CD4-positive, CD25-positive, alpha-beta regulatory T cell (primary cell): ENCODE results near the gene NEURL1B. TPM values are rescaled to one million over a fixed set of nuclear protein-coding genes. Genes with fewer than 3 reads are reported as not detected.

Experiments used
- ATAC-seq, 2 donors: fragments of 150-1000 bp; cut with Tn5 transposase; one replicate each; pipeline ENCODE4 v1.10.0; 2021; ENCODE audit warnings: low read depth in 2 of 2, moderate number of reproducible peaks in 2 of 2, moderate library complexity in 1 of 2
- DNase-seq, 3 donors: peaks; one replicate each; pipeline versions ENCODE4 v3.0.0 to v3.0.0-alpha.2; 2012 to 2022; ENCODE audit warnings: mixed read lengths in 1 of 3
- H3K27ac ChIP-seq: one replicate; pipeline ENCODE4 v1.7.0; 2013; ENCODE audit warnings: mild to moderate bottlenecking, low read length; ENCODE audit not compliant: insufficient read depth, poor library complexity, severe bottlenecking
- H3K27me3 ChIP-seq: one replicate; pipeline ENCODE4 v1.7.0; 2013; ENCODE audit warnings: low read length; ENCODE audit not compliant: control insufficient read depth, insufficient read depth
- H3K36me3 ChIP-seq: one replicate; pipeline ENCODE4 v1.7.0; 2013; ENCODE audit warnings: mild to moderate bottlenecking, low read length, moderate library complexity; ENCODE audit not compliant: control insufficient read depth, insufficient read depth
- H3K4me1 ChIP-seq: 2 replicates; pipeline ENCODE4 v1.7.0; 2013; ENCODE audit warnings: mild to moderate bottlenecking, low read length; ENCODE audit not compliant: insufficient read depth, control insufficient read depth, poor library complexity, severe bottlenecking
- H3K4me3 ChIP-seq: one replicate; pipeline ENCODE4 v1.7.0; 2013; ENCODE audit warnings: low read depth, mild to moderate bottlenecking, low read length, moderate library complexity
- H3K9me3 ChIP-seq, 2 experiments: 1 replicate in 1 of 2; 2 replicates in 1 of 2; pipeline ENCODE4 v1.7.0; 2013; ENCODE audit warnings: low read length in 2 of 2, mild to moderate bottlenecking in 1 of 2, moderate library complexity in 1 of 2; ENCODE audit not compliant: control insufficient read depth in 2 of 2
- H3K27ac Mint-ChIP-seq, 3 donors: one replicate each; pipeline ENCODE4 v1.8.0; 2020 to 2022; ENCODE audit warnings: mild to moderate bottlenecking in 3 of 3, mixed read lengths in 3 of 3, moderate library complexity in 2 of 3
- H3K27me3 Mint-ChIP-seq: one replicate; pipeline ENCODE4 v1.8.0; 2022; ENCODE audit warnings: mild to moderate bottlenecking, mixed read lengths
- H3K36me3 Mint-ChIP-seq: one replicate; pipeline ENCODE4 v1.8.0; 2020; ENCODE audit warnings: mixed read lengths
- H3K4me1 Mint-ChIP-seq, 4 donors: one replicate each; pipeline ENCODE4 v1.8.0; 2020 to 2022; ENCODE audit warnings: mixed read lengths in 4 of 4, mild to moderate bottlenecking in 1 of 4
- H3K4me3 Mint-ChIP-seq, 4 donors: one replicate each; pipeline ENCODE4 v1.8.0; 2020 to 2022; ENCODE audit warnings: mild to moderate bottlenecking in 4 of 4, mixed read lengths in 4 of 4, moderate library complexity in 3 of 4
- H3K9me3 Mint-ChIP-seq, 7 donors: one replicate each; pipeline ENCODE4 v1.8.0; 2020 to 2022; ENCODE audit warnings: mixed read lengths in 7 of 7, mild to moderate bottlenecking in 3 of 7, moderate library complexity in 2 of 7
- polyA plus RNA-seq, 4 donors: library from polyadenylated mRNA; unstranded; fragments of 300-500 nt; fragmentation: Illumina TruSeq; gene quantifications; one replicate each; pipeline ENCODE4 v1.2.3, GENCODE V29; 2021
- total RNA-seq: library from RNA; stranded (reverse); gene quantifications from one replicate; pipeline ENCODE4 v1.2.3, GENCODE V29; 2022

NEURL1B gene
- total and polyA plus RNA-seq, 5 donors from 2014 or later, result 0.22 TPM; not detected in 4

DNA sequence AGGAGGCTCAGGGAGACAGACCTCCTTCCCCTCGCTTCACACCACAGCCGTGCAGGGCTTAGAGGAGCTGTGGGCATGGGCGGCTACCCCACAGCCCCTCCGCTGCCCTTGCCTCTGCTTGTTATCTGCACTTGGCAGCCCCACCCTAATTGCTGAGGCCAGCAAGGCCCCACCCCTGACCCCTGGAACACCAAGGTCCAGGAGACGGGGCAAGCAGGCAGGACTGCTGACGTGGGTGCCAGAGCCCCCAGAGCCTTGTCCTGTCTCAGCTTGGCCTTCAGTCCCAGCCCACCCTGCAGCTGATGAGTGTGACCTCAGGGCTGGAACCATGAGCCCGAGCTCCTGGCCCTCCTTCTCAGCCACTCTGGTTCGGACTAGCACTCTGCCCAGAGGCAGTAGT, 29.1 kb upstream of the NEURL1B start:
- Mint-ChIP-seq H3K9me3 (peaks cover 0 to 9% (median 4%) of the 10 kb centered on the region in 7 donors), H3K27me3 (peaks cover 20% of the 10 kb centered on the region), H3K4me1 (no peaks in the 10 kb centered on the region), H3K36me3 (peaks cover 5% of the 10 kb centered on the region), H3K4me3 (no peak overlapping the region), H3K27ac (no peak overlapping the region)
- H3K4me3 ChIP-seq, result no peak overlapping the region
- H3K27me3 ChIP-seq, result no peaks in the 10 kb centered on the region
- ATAC-seq (no peak), DNase-seq (no peak)
- no peak overlapping the region for H3K27ac ChIP-seq
- H3K4me1 ChIP-seq, result no peaks in the 10 kb centered on the region
- H3K9me3 ChIP-seq, result no peaks in the 10 kb centered on the region
- H3K36me3 ChIP-seq, result no peaks in the 10 kb centered on the region

DNA sequence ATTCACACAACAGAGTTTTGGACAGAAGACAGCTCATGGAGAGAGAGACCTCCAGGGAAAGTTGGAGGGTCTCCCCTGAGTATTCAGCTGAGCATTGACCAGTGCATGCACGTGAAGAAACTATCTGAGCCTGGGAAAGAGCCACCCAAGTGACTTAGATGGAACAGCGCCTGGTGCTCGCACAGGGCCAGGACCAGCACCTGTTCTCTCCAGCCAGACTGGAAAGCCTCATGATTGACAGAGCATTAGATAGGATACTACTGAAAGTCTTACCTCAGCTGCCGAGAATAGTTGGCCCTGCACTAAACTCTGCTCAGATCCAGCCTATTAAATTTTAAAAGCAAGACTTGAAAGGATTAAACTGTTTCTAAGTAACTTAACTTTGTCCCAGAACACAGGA, 28.3 kb upstream of the NEURL1B start:
- H3K36me3 Mint-ChIP-seq, result peaks cover 2% of the 10 kb centered on the region
- no peaks in the 10 kb centered on the region for H3K4me1 Mint-ChIP-seq
- no peaks in the 10 kb centered on the region for H3K36me3 ChIP-seq
- H3K9me3 Mint-ChIP-seq, result peaks cover 0 to 5% (median 4%) of the 10 kb centered on the region in 7 donors
- no peak overlapping the region for H3K4me3 ChIP-seq
- H3K27ac ChIP-seq, result no peak overlapping the region
- H3K4me3 Mint-ChIP-seq, result no peak overlapping the region
- H3K27me3 Mint-ChIP-seq, result peaks cover 14% of the 10 kb centered on the region
- no peak overlapping the region for H3K27ac Mint-ChIP-seq
- ATAC-seq, result no peak
- no peaks in the 10 kb centered on the region for H3K27me3 ChIP-seq
- DNase-seq, result no peak
- no peaks in the 10 kb centered on the region for H3K9me3 ChIP-seq
- no peaks in the 10 kb centered on the region for H3K4me1 ChIP-seq

GRCh38 chr5:172616136-172616535, 24.9 kb upstream of the NEURL1B start:
- H3K27me3 ChIP-seq, result no peaks in the 10 kb centered on the region
- ATAC-seq (no peak), DNase-seq (no peak)
- H3K27ac Mint-ChIP-seq, result no peak overlapping the region
- no peaks in the 10 kb centered on the region for H3K4me1 Mint-ChIP-seq
- H3K4me3 Mint-ChIP-seq, result no peak overlapping the region
- H3K4me1 ChIP-seq, result no peaks in the 10 kb centered on the region
- H3K36me3 Mint-ChIP-seq, result no peaks in the 10 kb centered on the region
- peaks cover 0 to 5% (median 3%) of the 10 kb centered on the region in 7 donors for H3K9me3 Mint-ChIP-seq
- H3K27me3 Mint-ChIP-seq, result peaks cover 16% of the 10 kb centered on the region
- no peak overlapping the region for H3K4me3 ChIP-seq
- no peaks in the 10 kb centered on the region for H3K9me3 ChIP-seq
- no peaks in the 10 kb centered on the region for H3K36me3 ChIP-seq
- no peak overlapping the region for H3K27ac ChIP-seq

DNA sequence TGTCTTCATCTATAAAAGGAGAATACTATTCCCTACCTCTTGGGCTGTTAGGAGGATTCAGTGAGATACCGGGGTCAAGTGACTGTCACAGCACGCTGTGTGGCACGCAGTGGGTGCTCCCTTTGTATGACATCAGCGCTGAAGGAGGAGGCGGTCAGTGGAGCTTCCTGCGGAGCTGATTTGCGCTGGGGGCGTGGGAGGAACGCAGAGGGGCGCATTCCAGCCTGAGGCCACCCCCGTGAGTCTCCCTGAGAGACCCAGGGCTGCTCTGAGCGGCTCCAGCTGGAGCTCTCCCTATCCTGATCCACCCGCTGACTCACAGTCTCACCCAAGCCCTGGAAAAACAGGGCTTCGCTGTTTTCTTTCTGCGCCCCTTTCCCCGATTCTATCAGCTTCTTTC, 24.3 kb upstream of the NEURL1B start:
- DNase-seq (no peak), ATAC-seq (no peak)
- no peaks in the 10 kb centered on the region for H3K9me3 ChIP-seq
- H3K4me3 ChIP-seq, result no peak overlapping the region
- H3K27ac Mint-ChIP-seq, result no peak overlapping the region
- no peak overlapping the region for H3K4me3 Mint-ChIP-seq
- H3K36me3 ChIP-seq, result no peaks in the 10 kb centered on the region
- H3K27ac ChIP-seq, result no peak overlapping the region
- H3K27me3 Mint-ChIP-seq, result peaks cover 15% of the 10 kb centered on the region
- no peaks in the 10 kb centered on the region for H3K4me1 ChIP-seq
- H3K36me3 Mint-ChIP-seq, result no peaks in the 10 kb centered on the region
- H3K4me1 Mint-ChIP-seq, result no peaks in the 10 kb centered on the region
- H3K9me3 Mint-ChIP-seq, result peaks cover 0 to 5% (median 3%) of the 10 kb centered on the region in 7 donors
- H3K27me3 ChIP-seq, result no peaks in the 10 kb centered on the region

- Histone ChIP-seq H3K4me1 (no peaks in the 10 kb centered on the region), H3K27me3 (no peaks in the 10 kb centered on the region), H3K9me3 (no peaks in the 10 kb centered on the region), H3K4me3 (no peak overlapping the region), H3K27ac (no peak overlapping the region), H3K36me3 (no peaks in the 10 kb centered on the region)
- Mint-ChIP-seq H3K9me3 (peaks cover 0 to 5% (median 0%) of the 10 kb centered on the region in 7 donors), H3K4me1 (no peaks in the 10 kb centered on the region), H3K4me3 (no peak overlapping the region), H3K27ac (no peak overlapping the region), H3K36me3 (no peaks in the 10 kb centered on the region), H3K27me3 (peaks cover 15% of the 10 kb centered on the region)
- no peak for DNase-seq
- ATAC-seq, result no peak
Measured at GRCh38 chr5:172617817-172618216, 23.2 kb upstream of the NEURL1B start.

GRCh38 chr5:172618574-172619365, 22.3 kb upstream of the NEURL1B start:
- Mint-ChIP-seq H3K4me1 (no peaks in the 10 kb centered on the region), H3K9me3 (peaks cover 0 to 5% (median 0%) of the 10 kb centered on the region in 7 donors), H3K4me3 (no peak overlapping the region), H3K36me3 (no peaks in the 10 kb centered on the region), H3K27ac (no peak overlapping the region), H3K27me3 (peaks cover 10% of the 10 kb centered on the region)
- Histone ChIP-seq H3K36me3 (no peaks in the 10 kb centered on the region), H3K4me1 (no peaks in the 10 kb centered on the region), H3K27ac (no peak overlapping the region), H3K9me3 (no peaks in the 10 kb centered on the region), H3K27me3 (no peaks in the 10 kb centered on the region), H3K4me3 (no peak overlapping the region)
- DNase-seq, result no peak
- ATAC-seq, result no peak

GRCh38 chr5:172620506-172620905, 20.6 kb upstream of the NEURL1B start:
- Histone ChIP-seq H3K9me3 (no peaks in the 10 kb centered on the region), H3K27ac (no peak overlapping the region), H3K27me3 (no peaks in the 10 kb centered on the region), H3K4me1 (no peaks in the 10 kb centered on the region), H3K4me3 (no peak overlapping the region), H3K36me3 (no peaks in the 10 kb centered on the region)
- H3K36me3 Mint-ChIP-seq, result no peaks in the 10 kb centered on the region
- DNase-seq, result no peak
- H3K4me1 Mint-ChIP-seq, result no peaks in the 10 kb centered on the region
- no peak for ATAC-seq
- H3K4me3 Mint-ChIP-seq, result no peak overlapping the region
- peaks cover 13% of the 10 kb centered on the region for H3K27me3 Mint-ChIP-seq
- H3K9me3 Mint-ChIP-seq, result peaks cover 0 to 2% (median 0%) of the 10 kb centered on the region in 7 donors
- H3K27ac Mint-ChIP-seq, result no peak overlapping the region
